Measurements from ENCODE around the gene KEL.

KEL gene

GRCh38 chr7:142927085-142927745 is 34.9 kb downstream of the KEL start:
- no peak for DNase-seq

GRCh38 chr7:142925413-142925812 is 36.8 kb downstream of the KEL start:
- DNase-seq, result no peak

GRCh38 chr7:142923391-142923790 is 38.8 kb downstream of the KEL start:
- DNase-seq, result no peak

GRCh38 chr7:142919656-142920055 is 42.5 kb downstream of the KEL start:
- DNase-seq, result no peak

- DNase-seq, result no peak
Observed at GRCh38 chr7:142918901-142919300, 43.3 kb downstream of the KEL start.

GRCh38 chr7:142917447-142917846 is 44.7 kb downstream of the KEL start:
- DNase-seq, result no peak

GRCh38 chr7:142916508-142916907 is 45.7 kb downstream of the KEL start:
- no peak for DNase-seq

GRCh38 chr7:142915315-142915714 is 46.8 kb downstream of the KEL start:
- DNase-seq, result no peak

- no peak for DNase-seq
Observed at GRCh38 chr7:142914121-142914520, 48.0 kb downstream of the KEL start.

- no peak for DNase-seq
Observed at GRCh38 chr7:142913566-142913965, 48.6 kb downstream of the KEL start.

GRCh38 chr7:142913051-142913450 is 49.1 kb downstream of the KEL start:
- no peak for DNase-seq

GRCh38 chr7:142910481-142910880 is 51.7 kb downstream of the KEL start:
- no peak for DNase-seq

- no peak for DNase-seq
Observed at GRCh38 chr7:142910031-142910433, 52.1 kb downstream of the KEL start.

- no peak for DNase-seq
Observed at GRCh38 chr7:142908921-142909890, 53.0 kb downstream of the KEL start.

- no peak for DNase-seq
Observed at GRCh38 chr7:142908290-142908689, 53.9 kb downstream of the KEL start.

GRCh38 chr7:142906643-142907042 is 55.5 kb downstream of the KEL start:
- DNase-seq, result no peak

- DNase-seq, result no peak
Observed at GRCh38 chr7:142905759-142906158, 56.4 kb downstream of the KEL start.

GRCh38 chr7:142904128-142904527 is 58.0 kb downstream of the KEL start:
- DNase-seq, result no peak

- no peak for DNase-seq
Observed at GRCh38 chr7:142901426-142902259, 60.5 kb downstream of the KEL start.

- DNase-seq, result no peak
Observed at GRCh38 chr7:142899661-142900060, 62.5 kb downstream of the KEL start.

GRCh38 chr7:142898377-142899170 is 63.6 kb downstream of the KEL start:
- no peak for DNase-seq

GRCh38 chr7:142897691-142898090 is 64.5 kb downstream of the KEL start:
- no peak for DNase-seq

Measured in fibroblast of skin of scalp (primary cell).